HG03432 (cell line): Measurements from ENCODE around the gene TLE5.

Experiments
- ATAC-seq: cut with Tn5 transposase; IDR thresholded peaks from one replicate; pipeline ENCODE4 v1.9.1; 2021; ENCODE audit warnings: mild to moderate bottlenecking, moderate library complexity; ENCODE audit not compliant: unreplicated experiment

The TLE5 gene

GRCh38 chr19:3003046-3003445, 59.2 kb downstream of the TLE5 start:
- ATAC-seq: no peak
